ENCODE data around the gene MICAL3. TPM values are rescaled to one million over a fixed set of nuclear protein-coding genes. Genes with fewer than 3 reads are reported as not detected.
A peak's percentile ranks its signal among the peaks of the same experiment; 100 is the strongest.

The MICAL3 gene
- total RNA-seq, 1 donor from 2014 or later = 33.6 TPM

DNA sequence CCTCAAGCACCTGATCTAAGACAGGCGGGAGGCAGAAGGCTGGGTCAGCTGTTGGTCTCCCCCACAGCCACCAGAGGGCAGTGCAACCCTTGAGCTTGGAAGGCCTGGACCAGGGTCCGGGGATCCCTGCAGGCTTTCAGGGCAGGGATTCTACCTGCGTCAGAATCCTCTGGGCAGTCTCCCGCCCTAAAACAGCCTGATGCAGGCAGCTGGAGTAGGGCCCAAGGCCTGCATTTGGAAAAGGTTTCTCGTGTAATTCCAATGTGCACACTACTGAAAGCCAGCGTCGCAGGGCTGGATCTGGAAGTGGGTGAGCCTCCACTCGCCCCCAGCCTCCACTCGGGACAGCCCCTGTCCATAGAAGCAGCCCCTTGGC is 281.8 kb downstream of the MICAL3 start:
- no peaks in the 10 kb centered on the region for H3K27me3 ChIP-seq
- H3K4me3 ChIP-seq = no peak overlapping the region
- H3K9me3 ChIP-seq (ENCODE audit: low read depth) = no peaks in the 10 kb centered on the region
- peak; percentile 92 for DNase-seq (ENCODE audit: low spot score)
- Mint-ChIP-seq H3K4me3 (no peak overlapping the region), H3K9me3 (no peaks in the 10 kb centered on the region), H3K36me3 (no peaks in the 10 kb centered on the region), H3K27me3 (ENCODE audit: insufficient read depth, low read depth) (no peaks in the 10 kb centered on the region), H3K4me1 (peaks cover 2% of the 10 kb centered on the region), H3K27ac (no peak overlapping the region)
- TF ChIP-seq EZH2 (IDR thresholded peaks at IDR 0.05) = no peak
- TF ChIP-seq, protein P1, sequence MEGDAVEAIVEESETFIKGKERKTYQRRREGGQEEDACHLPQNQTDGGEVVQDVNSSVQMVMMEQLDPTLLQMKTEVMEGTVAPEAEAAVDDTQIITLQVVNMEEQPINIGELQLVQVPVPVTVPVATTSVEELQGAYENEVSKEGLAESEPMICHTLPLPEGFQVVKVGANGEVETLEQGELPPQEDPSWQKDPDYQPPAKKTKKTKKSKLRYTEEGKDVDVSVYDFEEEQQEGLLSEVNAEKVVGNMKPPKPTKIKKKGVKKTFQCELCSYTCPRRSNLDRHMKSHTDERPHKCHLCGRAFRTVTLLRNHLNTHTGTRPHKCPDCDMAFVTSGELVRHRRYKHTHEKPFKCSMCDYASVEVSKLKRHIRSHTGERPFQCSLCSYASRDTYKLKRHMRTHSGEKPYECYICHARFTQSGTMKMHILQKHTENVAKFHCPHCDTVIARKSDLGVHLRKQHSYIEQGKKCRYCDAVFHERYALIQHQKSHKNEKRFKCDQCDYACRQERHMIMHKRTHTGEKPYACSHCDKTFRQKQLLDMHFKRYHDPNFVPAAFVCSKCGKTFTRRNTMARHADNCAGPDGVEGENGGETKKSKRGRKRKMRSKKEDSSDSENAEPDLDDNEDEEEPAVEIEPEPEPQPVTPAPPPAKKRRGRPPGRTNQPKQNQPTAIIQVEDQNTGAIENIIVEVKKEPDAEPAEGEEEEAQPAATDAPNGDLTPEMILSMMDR (IDR thresholded peaks at IDR 0.05) = peak; percentile 78
- peaks cover 5% of the 10 kb centered on the region for H3F3A ChIP-seq (ENCODE audit: low read depth)
- H3K4me2 ChIP-seq = no peak overlapping the region
- peaks cover 11% of the 10 kb centered on the region for H3K4me1 ChIP-seq
- no peak overlapping the region for H3K27ac ChIP-seq
- H3K36me3 ChIP-seq = no peaks in the 10 kb centered on the region
- no peak overlapping the region for H3K9ac ChIP-seq
- peaks cover 6% of the 10 kb centered on the region for H4K20me1 ChIP-seq (ENCODE audit: low read depth)
- H3K79me2 ChIP-seq (ENCODE audit: low read depth) = no peaks in the 10 kb centered on the region
- H2AFZ ChIP-seq (replicated peaks) = no peak overlapping the region

DNA sequence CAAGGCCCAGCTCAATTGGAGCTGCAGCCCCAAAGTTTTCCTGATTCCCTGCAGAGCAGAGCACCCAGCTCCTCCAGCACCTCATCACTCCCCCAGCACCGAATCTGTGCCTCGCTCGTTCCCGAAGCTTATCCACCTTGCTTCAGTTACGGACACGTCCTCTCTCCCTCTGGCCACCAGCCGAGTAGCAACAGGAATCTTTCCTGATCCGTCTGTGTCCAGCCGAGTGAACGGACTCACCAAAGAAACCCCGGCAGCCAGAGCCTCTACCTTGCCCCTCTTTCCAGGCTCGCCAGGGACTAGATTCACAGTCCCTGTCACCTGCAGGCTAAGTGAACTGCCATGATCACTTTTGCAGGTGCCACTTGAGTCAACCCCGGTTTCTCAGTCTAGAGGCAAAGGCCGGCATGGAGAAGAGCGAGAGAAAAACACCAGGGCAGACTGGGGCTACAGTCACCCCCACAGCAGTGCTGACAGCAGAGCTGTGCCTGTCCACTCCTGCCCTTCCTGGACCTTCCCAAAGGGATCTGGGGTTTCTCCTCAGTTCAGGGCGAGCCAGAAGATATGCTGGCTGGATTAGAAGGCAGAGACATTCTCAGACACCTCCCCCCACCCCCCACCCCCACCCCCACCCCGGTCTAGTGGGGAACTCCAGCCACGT is 282.4 kb downstream of the MICAL3 start:
- Mint-ChIP-seq H3K27ac (no peak overlapping the region), H3K4me1 (peaks cover 2% of the 10 kb centered on the region), H3K27me3 (ENCODE audit: insufficient read depth, low read depth) (no peaks in the 10 kb centered on the region), H3K4me3 (no peak overlapping the region), H3K9me3 (no peaks in the 10 kb centered on the region), H3K36me3 (no peaks in the 10 kb centered on the region)
- H3K27ac ChIP-seq = no peak overlapping the region
- no peaks in the 10 kb centered on the region for H3K27me3 ChIP-seq
- H3K4me2 ChIP-seq = no peak overlapping the region
- H3K36me3 ChIP-seq = no peaks in the 10 kb centered on the region
- no peak overlapping the region for H2AFZ ChIP-seq (replicated peaks)
- peaks cover 6% of the 10 kb centered on the region for H4K20me1 ChIP-seq (ENCODE audit: low read depth)
- TF ChIP-seq EZH2 (IDR thresholded peaks at IDR 0.05) (no peak), EZH2phosphoT487 (IDR thresholded peaks at IDR 0.05) (no peak)
- TF ChIP-seq, protein P1 (IDR thresholded peaks at IDR 0.05) = no peak
- no peaks in the 10 kb centered on the region for H3K9me3 ChIP-seq (ENCODE audit: low read depth)
- no peak overlapping the region for H3K9ac ChIP-seq
- DNase-seq (ENCODE audit: low spot score) = no peak
- peaks cover 11% of the 10 kb centered on the region for H3K4me1 ChIP-seq
- no peaks in the 10 kb centered on the region for H3K79me2 ChIP-seq (ENCODE audit: low read depth)
- H3F3A ChIP-seq (ENCODE audit: low read depth) = peaks cover 5% of the 10 kb centered on the region
- H3K4me3 ChIP-seq = no peak overlapping the region

GRCh38 chr22:17739196-17739975 is 285.0 kb downstream of the MICAL3 start:
- no peaks in the 10 kb centered on the region for H3K79me2 ChIP-seq (ENCODE audit: low read depth)
- H2AFZ ChIP-seq (replicated peaks) = no peak overlapping the region
- no peak overlapping the region for H3K4me2 ChIP-seq
- H3F3A ChIP-seq (ENCODE audit: low read depth) = peaks cover 5% of the 10 kb centered on the region
- peaks cover 8% of the 10 kb centered on the region for H3K4me1 ChIP-seq
- H3K27me3 Mint-ChIP-seq (ENCODE audit: insufficient read depth, low read depth) = no peaks in the 10 kb centered on the region
- H3K27ac ChIP-seq = no peak overlapping the region
- no peaks in the 10 kb centered on the region for H3K9me3 ChIP-seq (ENCODE audit: low read depth)
- TF ChIP-seq EZH2phosphoT487 (IDR thresholded peaks at IDR 0.05) (no peak), EZH2 (IDR thresholded peaks at IDR 0.05) (no peak)
- TF ChIP-seq, protein P1 (IDR thresholded peaks at IDR 0.05) = no peak
- no peaks in the 10 kb centered on the region for H3K36me3 ChIP-seq
- peaks cover 6% of the 10 kb centered on the region for H4K20me1 ChIP-seq (ENCODE audit: low read depth)
- no peaks in the 10 kb centered on the region for H3K36me3 Mint-ChIP-seq
- no peak overlapping the region for H3K27ac Mint-ChIP-seq
- H3K9me3 Mint-ChIP-seq = no peaks in the 10 kb centered on the region
- no peak overlapping the region for H3K4me3 ChIP-seq
- no peak overlapping the region for H3K9ac ChIP-seq
- H3K4me1 Mint-ChIP-seq = peaks cover 2% of the 10 kb centered on the region
- DNase-seq (ENCODE audit: low spot score) = no peak
- H3K4me3 Mint-ChIP-seq = no peak overlapping the region
- no peaks in the 10 kb centered on the region for H3K27me3 ChIP-seq

All from neural progenitor cell (in vitro differentiated cells).